GM23338 (cell line): Measurements from ENCODE around the gene KLC1. TPM values are rescaled to one million over a fixed set of nuclear protein-coding genes. Genes with fewer than 3 reads are reported as not detected.

ENCODE experiments used
- ATAC-seq: fragments of 200-7000 bp; cut with Tn5 transposase; 3 replicates; pipeline ENCODE4 v1.9.1; 2020
- DNase-seq: peaks from one replicate; pipeline ENCODE4 v3.0.0-alpha.2; 2015; ENCODE audit warnings: low spot score
- H2AFZ ChIP-seq: fragments of 200-600 bp; sonication (generic); 2 replicates; pipeline ENCODE4 v1.8.0; 2016; ENCODE audit warnings: antibody characterized with exemption, mild to moderate bottlenecking, moderate library complexity
- H3F3A ChIP-seq: fragments of 200-600 bp; sonication (generic); replicated peaks from 2 replicates; pipeline ENCODE4 v1.8.0; 2017; ENCODE audit warnings: antibody characterized with exemption, mixed run types, low read depth
- H3K27ac ChIP-seq: fragments of 200-600 bp; sonication (generic); 2 replicates; pipeline ENCODE4 v1.6.1; 2016; ENCODE audit warnings: low read depth
- H3K27me3 ChIP-seq: fragments of 200-600 bp; sonication (generic); 2 replicates; pipeline ENCODE4 v1.8.0; 2016; ENCODE audit warnings: mild to moderate bottlenecking, mixed run types, moderate library complexity; ENCODE audit not compliant: insufficient read depth
- H3K36me3 ChIP-seq: fragments of 200-600 bp; sonication (generic); 2 replicates; pipeline ENCODE4 v1.8.0; 2016; ENCODE audit warnings: mild to moderate bottlenecking; ENCODE audit not compliant: insufficient read depth
- H3K4me1 ChIP-seq: fragments of 200-600 bp; sonication (generic); 2 replicates; pipeline ENCODE4 v1.8.0; 2016; ENCODE audit warnings: mild to moderate bottlenecking, moderate library complexity; ENCODE audit not compliant: insufficient read depth
- H3K4me2 ChIP-seq: fragments of 200-600 bp; sonication (generic); 2 replicates; pipeline ENCODE4 v1.7.1; 2017; ENCODE audit warnings: mixed run types
- H3K4me3 ChIP-seq: fragments of 200-600 bp; sonication (generic); 2 replicates; pipeline ENCODE4 v1.6.1; 2016; ENCODE audit warnings: mixed run types
- H3K79me2 ChIP-seq: fragments of 200-600 bp; sonication (generic); replicated peaks from 2 replicates; pipeline ENCODE4 v1.8.0; 2017; ENCODE audit warnings: mild to moderate bottlenecking; ENCODE audit not compliant: insufficient read depth
- H3K9me2 ChIP-seq: fragments of 200-600 bp; sonication (generic); 2 replicates; pipeline ENCODE4 v1.8.0; 2017; ENCODE audit not compliant: insufficient read depth
- H4K20me1 ChIP-seq: fragments of 200-600 bp; sonication (generic); replicated peaks from 2 replicates; pipeline ENCODE4 v1.8.0; 2017; ENCODE audit warnings: mild to moderate bottlenecking; ENCODE audit not compliant: insufficient read depth
- H3K27ac Mint-ChIP-seq: 2 replicates; pipeline ENCODE4 v1.8.0; 2020; ENCODE audit warnings: inconsistent platforms, mild to moderate bottlenecking, moderate library complexity, mixed read lengths
- H3K27me3 Mint-ChIP-seq: 3 replicates; pipeline ENCODE4 v1.8.0; 2022; ENCODE audit warnings: low read depth, mild to moderate bottlenecking, moderate library complexity, mixed read lengths, inconsistent platforms; ENCODE audit not compliant: insufficient read depth, poor library complexity
- H3K36me3 Mint-ChIP-seq: 3 replicates; pipeline ENCODE4 v1.8.0; 2021; ENCODE audit warnings: low read depth, mild to moderate bottlenecking, inconsistent platforms, moderate library complexity, mixed read lengths
- H3K4me1 Mint-ChIP-seq: 3 replicates; pipeline ENCODE4 v1.8.0; 2020; ENCODE audit warnings: mild to moderate bottlenecking, inconsistent platforms, mixed read lengths
- H3K4me3 Mint-ChIP-seq: 3 replicates; pipeline ENCODE4 v1.8.0; 2021; ENCODE audit warnings: moderate library complexity, mild to moderate bottlenecking, inconsistent platforms, mixed read lengths
- H3K9me3 Mint-ChIP-seq: 3 replicates; pipeline ENCODE4 v1.8.0; 2020; ENCODE audit warnings: moderate library complexity, mild to moderate bottlenecking, inconsistent platforms, mixed read lengths
- CREB1 ChIP-seq: fragments of 250-450 bp; sonication (Bioruptor Pico); IDR thresholded peaks from 2 replicates; pipeline ENCODE4 v1.5.0; 2020; ENCODE audit warnings: low read depth, mild to moderate bottlenecking, moderate library complexity
- EZH2 ChIP-seq: fragments of 200-600 bp; sonication (generic); IDR thresholded peaks from one replicate; pipeline ENCODE4 v1.8.0; 2017; ENCODE audit warnings: antibody characterized with exemption, mild to moderate bottlenecking, low read depth; ENCODE audit not compliant: unreplicated experiment
- EZH2phosphoT487 ChIP-seq: fragments of 200-600 bp; sonication (generic); IDR thresholded peaks from one replicate; pipeline ENCODE4 v1.8.1; 2018; ENCODE audit warnings: antibody characterized with exemption; ENCODE audit not compliant: unreplicated experiment
- JUNB ChIP-seq: IDR thresholded peaks from one replicate; pipeline ENCODE4 v1.6.1; 2016; ENCODE audit warnings: antibody characterized with exemption; ENCODE audit not compliant: unreplicated experiment
- NANOG ChIP-seq: IDR thresholded peaks from 2 replicates; pipeline ENCODE4 v1.6.1; 2016; ENCODE audit warnings: antibody characterized with exemption, borderline replicate concordance
- POLR2AphosphoS5 ChIP-seq: IDR thresholded peaks from 2 replicates; pipeline ENCODE4 v1.6.1; 2016; ENCODE audit warnings: antibody characterized with exemption, low read depth
- STAT1 ChIP-seq: IDR thresholded peaks from one replicate; pipeline ENCODE4 v1.6.1; 2016; ENCODE audit warnings: antibody characterized with exemption; ENCODE audit not compliant: unreplicated experiment
- ZNF114 ChIP-seq: fragments of 250-450 bp; sonication (Bioruptor Pico); IDR thresholded peaks from 2 replicates; pipeline ENCODE4 v1.5.0; 2020; ENCODE audit warnings: mild to moderate bottlenecking, moderate library complexity
- ZNF331 ChIP-seq: fragments of 250-450 bp; sonication (Bioruptor Pico); IDR thresholded peaks from 2 replicates; pipeline ENCODE4 v1.5.0; 2020; ENCODE audit warnings: low read depth, mild to moderate bottlenecking, moderate library complexity
- polyA plus RNA-seq: library from polyadenylated mRNA; unstranded; fragments of >200 nt; fragmentation: Nextera tagmentation; extraction: Ambion mirVana; gene quantifications from 2 replicates; pipeline ENCODE4 v1.2.1, GENCODE V29; 2016
- total RNA-seq: library from RNA; depleted of rRNA; stranded (reverse); fragments of >200 nt; shearing (Covaris generic); gene quantifications from 2 replicates; pipeline ENCODE4 v1.2.3, GENCODE V29; 2014
- TF ChIP-seq, protein P1 (sequence below): IDR thresholded peaks from 2 replicates; pipeline ENCODE4 v1.6.1; 2016; ENCODE audit warnings: antibody characterized with exemption
- TF ChIP-seq, protein P2 (sequence below): IDR thresholded peaks from one replicate; pipeline ENCODE4 v1.6.1; 2018; ENCODE audit warnings: antibody characterized with exemption; ENCODE audit not compliant: unreplicated experiment
- TF ChIP-seq, protein P3 (sequence below), 2 experiments: fragments of 200-600 bp in 1 of 2; sonication (generic) in 1 of 2; conservative IDR thresholded peaks; 2 replicates each; pipeline versions ENCODE4 v1.5.1 to v1.6.1; 2016 to 2017; ENCODE audit warnings: antibody characterized with exemption in 2 of 2, low read depth in 2 of 2, mild to moderate bottlenecking in 2 of 2, moderate library complexity in 1 of 2
- TF ChIP-seq, protein P4 (sequence below): fragments of 250-450 bp; sonication (Bioruptor Pico); IDR thresholded peaks from 2 replicates; pipeline ENCODE4 v1.5.0; 2020; ENCODE audit warnings: mild to moderate bottlenecking, moderate library complexity

The KLC1 gene
- total and polyA plus RNA-seq, 2 experiments from 2014 or later = 165 to 308 TPM

DNA sequence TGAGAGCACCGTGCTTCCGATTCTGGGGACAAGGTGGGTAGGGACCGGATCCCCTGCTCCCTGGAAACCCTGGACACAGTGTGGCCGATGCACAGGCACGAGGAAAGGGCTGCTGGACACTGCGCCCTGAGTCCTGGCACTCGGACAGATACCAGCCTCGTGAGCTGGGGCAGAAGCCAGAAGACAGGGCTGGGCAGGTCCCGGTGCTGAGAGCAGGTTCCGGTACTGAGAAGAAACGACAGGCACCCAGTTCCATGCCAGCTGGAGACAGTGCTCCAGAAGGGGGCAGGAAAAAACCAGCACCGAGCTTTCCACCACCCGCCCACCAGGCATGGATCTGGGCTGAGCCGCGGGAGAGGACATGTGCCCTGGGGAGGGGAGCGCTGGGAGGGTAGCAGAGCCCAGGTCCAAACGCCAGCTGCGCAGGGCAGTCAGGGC lies 79.8 kb downstream of the KLC1 start:
- no peak overlapping the region for H3K4me3 Mint-ChIP-seq

More for the DNA sequence above, 79.8 kb downstream of the KLC1 start:
- no peak for TF ChIP-seq JUNB
- no peak for TF ChIP-seq NANOG
- TF ChIP-seq ZNF114 (CRISPR knock-in tag) = no peak
- TF ChIP-seq EZH2phosphoT487 = no peak
- no peak for TF ChIP-seq ZNF331 (CRISPR knock-in tag)
- TF ChIP-seq, protein P1, sequence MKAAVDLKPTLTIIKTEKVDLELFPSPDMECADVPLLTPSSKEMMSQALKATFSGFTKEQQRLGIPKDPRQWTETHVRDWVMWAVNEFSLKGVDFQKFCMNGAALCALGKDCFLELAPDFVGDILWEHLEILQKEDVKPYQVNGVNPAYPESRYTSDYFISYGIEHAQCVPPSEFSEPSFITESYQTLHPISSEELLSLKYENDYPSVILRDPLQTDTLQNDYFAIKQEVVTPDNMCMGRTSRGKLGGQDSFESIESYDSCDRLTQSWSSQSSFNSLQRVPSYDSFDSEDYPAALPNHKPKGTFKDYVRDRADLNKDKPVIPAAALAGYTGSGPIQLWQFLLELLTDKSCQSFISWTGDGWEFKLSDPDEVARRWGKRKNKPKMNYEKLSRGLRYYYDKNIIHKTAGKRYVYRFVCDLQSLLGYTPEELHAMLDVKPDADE = no peak
- TF ChIP-seq, protein P2, sequence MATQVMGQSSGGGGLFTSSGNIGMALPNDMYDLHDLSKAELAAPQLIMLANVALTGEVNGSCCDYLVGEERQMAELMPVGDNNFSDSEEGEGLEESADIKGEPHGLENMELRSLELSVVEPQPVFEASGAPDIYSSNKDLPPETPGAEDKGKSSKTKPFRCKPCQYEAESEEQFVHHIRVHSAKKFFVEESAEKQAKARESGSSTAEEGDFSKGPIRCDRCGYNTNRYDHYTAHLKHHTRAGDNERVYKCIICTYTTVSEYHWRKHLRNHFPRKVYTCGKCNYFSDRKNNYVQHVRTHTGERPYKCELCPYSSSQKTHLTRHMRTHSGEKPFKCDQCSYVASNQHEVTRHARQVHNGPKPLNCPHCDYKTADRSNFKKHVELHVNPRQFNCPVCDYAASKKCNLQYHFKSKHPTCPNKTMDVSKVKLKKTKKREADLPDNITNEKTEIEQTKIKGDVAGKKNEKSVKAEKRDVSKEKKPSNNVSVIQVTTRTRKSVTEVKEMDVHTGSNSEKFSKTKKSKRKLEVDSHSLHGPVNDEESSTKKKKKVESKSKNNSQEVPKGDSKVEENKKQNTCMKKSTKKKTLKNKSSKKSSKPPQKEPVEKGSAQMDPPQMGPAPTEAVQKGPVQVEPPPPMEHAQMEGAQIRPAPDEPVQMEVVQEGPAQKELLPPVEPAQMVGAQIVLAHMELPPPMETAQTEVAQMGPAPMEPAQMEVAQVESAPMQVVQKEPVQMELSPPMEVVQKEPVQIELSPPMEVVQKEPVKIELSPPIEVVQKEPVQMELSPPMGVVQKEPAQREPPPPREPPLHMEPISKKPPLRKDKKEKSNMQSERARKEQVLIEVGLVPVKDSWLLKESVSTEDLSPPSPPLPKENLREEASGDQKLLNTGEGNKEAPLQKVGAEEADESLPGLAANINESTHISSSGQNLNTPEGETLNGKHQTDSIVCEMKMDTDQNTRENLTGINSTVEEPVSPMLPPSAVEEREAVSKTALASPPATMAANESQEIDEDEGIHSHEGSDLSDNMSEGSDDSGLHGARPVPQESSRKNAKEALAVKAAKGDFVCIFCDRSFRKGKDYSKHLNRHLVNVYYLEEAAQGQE = no peak
- TF ChIP-seq, protein P3, sequence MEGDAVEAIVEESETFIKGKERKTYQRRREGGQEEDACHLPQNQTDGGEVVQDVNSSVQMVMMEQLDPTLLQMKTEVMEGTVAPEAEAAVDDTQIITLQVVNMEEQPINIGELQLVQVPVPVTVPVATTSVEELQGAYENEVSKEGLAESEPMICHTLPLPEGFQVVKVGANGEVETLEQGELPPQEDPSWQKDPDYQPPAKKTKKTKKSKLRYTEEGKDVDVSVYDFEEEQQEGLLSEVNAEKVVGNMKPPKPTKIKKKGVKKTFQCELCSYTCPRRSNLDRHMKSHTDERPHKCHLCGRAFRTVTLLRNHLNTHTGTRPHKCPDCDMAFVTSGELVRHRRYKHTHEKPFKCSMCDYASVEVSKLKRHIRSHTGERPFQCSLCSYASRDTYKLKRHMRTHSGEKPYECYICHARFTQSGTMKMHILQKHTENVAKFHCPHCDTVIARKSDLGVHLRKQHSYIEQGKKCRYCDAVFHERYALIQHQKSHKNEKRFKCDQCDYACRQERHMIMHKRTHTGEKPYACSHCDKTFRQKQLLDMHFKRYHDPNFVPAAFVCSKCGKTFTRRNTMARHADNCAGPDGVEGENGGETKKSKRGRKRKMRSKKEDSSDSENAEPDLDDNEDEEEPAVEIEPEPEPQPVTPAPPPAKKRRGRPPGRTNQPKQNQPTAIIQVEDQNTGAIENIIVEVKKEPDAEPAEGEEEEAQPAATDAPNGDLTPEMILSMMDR (conservative IDR thresholded peaks at IDR 0.05; ENCODE audit: low read depth in 2 of 2) = no peak
- TF ChIP-seq, protein P4, sequence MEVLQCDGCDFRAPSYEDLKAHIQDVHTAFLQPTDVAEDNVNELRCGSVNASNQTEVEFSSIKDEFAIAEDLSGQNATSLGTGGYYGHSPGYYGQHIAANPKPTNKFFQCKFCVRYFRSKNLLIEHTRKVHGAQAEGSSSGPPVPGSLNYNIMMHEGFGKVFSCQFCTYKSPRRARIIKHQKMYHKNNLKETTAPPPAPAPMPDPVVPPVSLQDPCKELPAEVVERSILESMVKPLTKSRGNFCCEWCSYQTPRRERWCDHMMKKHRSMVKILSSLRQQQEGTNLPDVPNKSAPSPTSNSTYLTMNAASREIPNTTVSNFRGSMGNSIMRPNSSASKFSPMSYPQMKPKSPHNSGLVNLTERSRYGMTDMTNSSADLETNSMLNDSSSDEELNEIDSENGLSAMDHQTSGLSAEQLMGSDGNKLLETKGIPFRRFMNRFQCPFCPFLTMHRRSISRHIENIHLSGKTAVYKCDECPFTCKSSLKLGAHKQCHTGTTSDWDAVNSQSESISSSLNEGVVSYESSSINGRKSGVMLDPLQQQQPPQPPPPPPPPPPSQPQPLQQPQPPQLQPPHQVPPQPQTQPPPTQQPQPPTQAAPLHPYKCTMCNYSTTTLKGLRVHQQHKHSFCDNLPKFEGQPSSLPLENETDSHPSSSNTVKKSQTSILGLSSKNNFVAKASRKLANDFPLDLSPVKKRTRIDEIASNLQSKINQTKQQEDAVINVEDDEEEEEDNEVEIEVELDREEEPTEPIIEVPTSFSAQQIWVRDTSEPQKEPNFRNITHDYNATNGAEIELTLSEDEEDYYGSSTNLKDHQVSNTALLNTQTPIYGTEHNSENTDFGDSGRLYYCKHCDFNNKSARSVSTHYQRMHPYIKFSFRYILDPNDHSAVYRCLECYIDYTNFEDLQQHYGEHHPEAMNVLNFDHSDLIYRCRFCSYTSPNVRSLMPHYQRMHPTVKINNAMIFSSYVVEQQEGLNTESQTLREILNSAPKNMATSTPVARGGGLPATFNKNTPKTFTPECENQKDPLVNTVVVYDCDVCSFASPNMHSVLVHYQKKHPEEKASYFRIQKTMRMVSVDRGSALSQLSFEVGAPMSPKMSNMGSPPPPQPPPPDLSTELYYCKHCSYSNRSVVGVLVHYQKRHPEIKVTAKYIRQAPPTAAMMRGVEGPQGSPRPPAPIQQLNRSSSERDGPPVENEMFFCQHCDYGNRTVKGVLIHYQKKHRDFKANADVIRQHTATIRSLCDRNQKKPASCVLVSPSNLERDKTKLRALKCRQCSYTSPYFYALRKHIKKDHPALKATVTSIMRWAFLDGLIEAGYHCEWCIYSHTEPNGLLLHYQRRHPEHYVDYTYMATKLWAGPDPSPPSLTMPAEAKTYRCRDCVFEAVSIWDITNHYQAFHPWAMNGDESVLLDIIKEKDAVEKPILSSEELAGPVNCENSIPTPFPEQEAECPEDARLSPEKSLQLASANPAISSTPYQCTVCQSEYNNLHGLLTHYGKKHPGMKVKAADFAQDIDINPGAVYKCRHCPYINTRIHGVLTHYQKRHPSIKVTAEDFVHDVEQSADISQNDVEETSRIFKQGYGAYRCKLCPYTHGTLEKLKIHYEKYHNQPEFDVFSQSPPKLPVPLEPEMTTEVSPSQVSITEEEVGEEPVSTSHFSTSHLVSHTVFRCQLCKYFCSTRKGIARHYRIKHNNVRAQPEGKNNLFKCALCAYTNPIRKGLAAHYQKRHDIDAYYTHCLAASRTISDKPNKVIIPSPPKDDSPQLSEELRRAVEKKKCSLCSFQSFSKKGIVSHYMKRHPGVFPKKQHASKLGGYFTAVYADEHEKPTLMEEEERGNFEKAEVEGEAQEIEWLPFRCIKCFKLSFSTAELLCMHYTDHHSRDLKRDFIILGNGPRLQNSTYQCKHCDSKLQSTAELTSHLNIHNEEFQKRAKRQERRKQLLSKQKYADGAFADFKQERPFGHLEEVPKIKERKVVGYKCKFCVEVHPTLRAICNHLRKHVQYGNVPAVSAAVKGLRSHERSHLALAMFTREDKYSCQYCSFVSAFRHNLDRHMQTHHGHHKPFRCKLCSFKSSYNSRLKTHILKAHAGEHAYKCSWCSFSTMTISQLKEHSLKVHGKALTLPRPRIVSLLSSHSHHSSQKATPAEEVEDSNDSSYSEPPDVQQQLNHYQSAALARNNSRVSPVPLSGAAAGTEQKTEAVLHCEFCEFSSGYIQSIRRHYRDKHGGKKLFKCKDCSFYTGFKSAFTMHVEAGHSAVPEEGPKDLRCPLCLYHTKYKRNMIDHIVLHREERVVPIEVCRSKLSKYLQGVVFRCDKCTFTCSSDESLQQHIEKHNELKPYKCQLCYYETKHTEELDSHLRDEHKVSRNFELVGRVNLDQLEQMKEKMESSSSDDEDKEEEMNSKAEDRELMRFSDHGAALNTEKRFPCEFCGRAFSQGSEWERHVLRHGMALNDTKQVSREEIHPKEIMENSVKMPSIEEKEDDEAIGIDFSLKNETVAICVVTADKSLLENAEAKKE (CRISPR knock-in tag) = no peak
- no peak for TF ChIP-seq EZH2
- no peak for TF ChIP-seq CREB1 (CRISPR knock-in tag)
- TF ChIP-seq POLR2AphosphoS5 = no peak
- no peak for TF ChIP-seq STAT1
- Histone ChIP-seq H4K20me1 (peaks cover 24% of the 10 kb centered on the region), H3K4me3 (no peak overlapping the region), H2AFZ (no peak overlapping the region), H3K27me3 (no peaks in the 10 kb centered on the region), H3K9me2 (no peaks in the 10 kb centered on the region), H3K27ac (no peak overlapping the region), H3K4me1 (peaks cover 8% of the 10 kb centered on the region), H3K36me3 (0 out of 2 replicates have a peak, but pooled peaks cover 5% of the 10 kb centered on the region), H3K4me2 (no peak overlapping the region), H3K79me2 (peaks cover 8% of the 10 kb centered on the region), H3F3A (peaks cover 16% of the 10 kb centered on the region)
- ATAC-seq (no peak), DNase-seq (no peak)
- Mint-ChIP-seq H3K4me1 (peaks cover 28% of the 10 kb centered on the region), H3K36me3 (peaks cover 48% of the 10 kb centered on the region), H3K27me3 (peaks cover 21% of the 10 kb centered on the region), H3K27ac (no peak overlapping the region), H3K9me3 (no peaks in the 10 kb centered on the region)
